ENCODE measurements around the gene DBT.
A peak's percentile ranks its signal among the peaks of the same experiment; 100 is the strongest.
"Not testable (repeated sequence)": the region's sequence is repeated elsewhere in the genome, so short reads cannot be mapped to it uniquely, and the experiment has no call there.

The DBT gene

GRCh38 chr1:100249537-100250257 is at the start of gene DBT:
DBT (minus strand) TSS chr1:100249834; CDS start chr1:100249820, 14 bp downstream.
- DNase-seq = peak; percentile 90

DNA sequence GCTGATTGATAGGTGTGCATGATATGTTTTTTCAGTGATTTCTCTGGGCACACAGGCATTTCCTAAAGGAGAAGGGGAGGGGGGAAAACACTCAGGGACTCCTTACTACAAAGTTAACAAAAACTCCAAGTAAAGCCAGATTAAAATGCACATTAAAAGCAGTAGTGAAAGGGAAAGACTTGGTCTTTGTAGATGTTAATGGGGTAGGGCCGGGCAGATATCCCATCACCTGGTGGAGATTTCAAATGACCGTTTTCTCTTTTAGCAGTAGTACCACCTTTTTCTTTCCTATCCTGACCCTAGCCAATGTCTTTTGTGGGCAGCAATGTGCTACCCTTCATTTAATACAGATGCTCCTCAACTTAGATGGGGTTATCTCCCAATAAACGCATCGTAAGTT is 48.9 kb upstream of the DBT start:
- no peak for DNase-seq

DNA sequence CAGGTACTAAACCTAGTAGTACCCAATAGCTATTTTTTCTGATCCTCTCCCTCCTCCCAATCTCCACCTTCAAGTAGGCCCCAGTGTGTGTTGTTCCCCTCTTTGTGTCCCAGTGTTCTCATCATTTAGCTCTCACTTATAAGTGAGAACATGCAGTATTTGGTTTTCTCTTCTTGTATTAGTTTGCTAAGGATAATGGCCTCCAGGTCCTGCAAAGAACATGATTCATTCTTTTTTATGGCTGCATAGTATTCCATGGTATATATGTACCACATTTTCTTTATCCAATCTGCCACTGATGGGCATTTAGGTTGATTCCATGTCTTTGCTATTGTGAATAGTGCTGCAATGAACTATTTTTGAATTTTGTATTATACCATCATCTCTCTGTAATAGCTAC is 47.4 kb upstream of the DBT start:
- DNase-seq = not testable (repeated sequence)

DNA sequence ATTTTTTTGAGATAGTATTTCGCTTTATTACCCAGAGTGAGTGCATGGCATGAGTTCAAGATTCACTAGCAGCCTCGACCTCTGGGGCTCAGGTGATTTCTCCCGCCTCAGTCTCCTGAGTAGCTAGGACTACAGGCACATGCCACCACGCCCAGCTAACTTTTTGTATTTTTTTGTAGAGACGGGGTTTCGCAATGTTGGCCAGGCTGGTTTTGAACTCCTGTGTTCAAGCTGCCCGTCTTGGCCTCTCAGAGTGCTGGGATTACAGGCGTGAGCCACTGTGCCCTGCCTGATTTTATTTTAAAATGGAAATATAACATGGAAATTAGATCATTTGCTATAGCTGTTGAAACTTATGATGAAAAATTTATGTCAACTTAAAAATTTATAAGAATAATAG is 46.5 kb upstream of the DBT start:
- DNase-seq = no peak

DNA sequence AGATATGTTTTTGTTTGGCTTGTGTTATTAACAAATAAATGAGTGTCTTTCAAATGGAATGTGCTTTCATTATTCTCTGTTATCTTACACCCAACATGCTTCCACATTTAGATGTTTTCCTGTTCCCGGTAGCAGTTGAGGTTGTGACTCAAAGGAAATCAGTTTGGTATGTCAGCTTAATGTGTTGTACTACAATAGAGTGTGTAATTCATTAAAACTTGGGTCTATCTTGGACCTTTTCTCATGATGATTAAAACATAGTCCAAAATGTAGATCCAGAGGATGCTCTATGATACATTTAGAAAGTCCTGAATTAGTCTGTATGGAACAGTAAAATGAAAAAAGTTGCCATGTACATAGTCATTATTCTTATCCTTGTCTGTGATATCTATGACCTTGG is 43.1 kb upstream of the DBT start:
- DNase-seq = no peak

- no peak for DNase-seq
Observed at GRCh38 chr1:100290291-100290690, 40.7 kb upstream of the DBT start.

DNA sequence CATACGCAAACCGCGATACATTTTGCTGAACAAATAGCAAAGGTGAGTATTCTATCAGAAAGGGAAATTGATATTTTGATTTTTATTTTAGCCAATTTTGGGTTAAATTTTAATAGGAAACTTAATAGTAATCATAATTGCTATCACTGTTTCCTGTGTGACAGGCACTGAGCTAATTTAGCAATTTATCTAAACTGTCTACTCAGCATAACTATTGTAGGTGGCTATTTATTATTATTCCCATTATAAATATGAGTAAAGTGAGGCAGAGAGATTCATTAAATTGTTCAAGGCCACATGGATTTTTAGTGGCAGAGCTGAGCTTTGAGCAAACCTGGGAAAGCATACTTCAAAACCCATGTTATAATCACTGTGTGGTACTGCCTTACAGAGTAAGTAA is 37.5 kb upstream of the DBT start:
- DNase-seq = no peak

GRCh38 chr1:100284591-100284990 is 35.0 kb upstream of the DBT start:
- no peak for DNase-seq

DNA sequence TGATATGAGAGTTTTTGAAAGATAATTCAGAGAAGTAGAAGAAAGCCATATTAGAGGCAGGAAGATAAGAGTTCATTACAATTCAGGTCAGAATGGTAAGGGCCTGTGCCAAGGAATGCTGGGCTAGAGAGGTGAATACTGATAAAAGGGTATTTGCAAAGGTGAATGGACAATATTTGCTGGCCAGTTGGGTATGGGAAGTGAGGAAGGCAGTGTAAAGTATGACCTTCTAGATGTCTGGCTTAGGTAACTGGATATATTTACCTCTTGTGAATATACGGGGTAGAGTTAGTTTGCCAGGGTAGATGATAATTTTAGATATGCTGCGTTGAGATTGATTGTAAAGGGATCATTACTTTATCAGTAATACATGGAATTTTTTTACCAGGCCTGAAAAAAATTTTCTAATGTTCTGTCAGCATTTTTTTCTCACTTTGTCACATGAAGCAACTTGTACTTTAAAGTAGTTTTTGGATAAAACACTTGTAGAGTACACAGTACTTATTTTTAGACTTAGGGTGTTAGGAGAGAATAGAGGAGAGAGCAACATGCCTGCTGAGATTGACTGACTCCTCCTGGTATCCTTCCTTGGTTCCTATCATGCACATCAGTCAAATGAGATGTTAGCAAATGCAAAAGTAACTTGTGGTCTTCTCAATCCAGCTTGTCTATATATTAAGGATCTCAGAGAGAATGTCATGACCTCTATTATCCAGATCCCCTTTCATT is 30.5 kb upstream of the DBT start:
- DNase-seq = no peak

DNA sequence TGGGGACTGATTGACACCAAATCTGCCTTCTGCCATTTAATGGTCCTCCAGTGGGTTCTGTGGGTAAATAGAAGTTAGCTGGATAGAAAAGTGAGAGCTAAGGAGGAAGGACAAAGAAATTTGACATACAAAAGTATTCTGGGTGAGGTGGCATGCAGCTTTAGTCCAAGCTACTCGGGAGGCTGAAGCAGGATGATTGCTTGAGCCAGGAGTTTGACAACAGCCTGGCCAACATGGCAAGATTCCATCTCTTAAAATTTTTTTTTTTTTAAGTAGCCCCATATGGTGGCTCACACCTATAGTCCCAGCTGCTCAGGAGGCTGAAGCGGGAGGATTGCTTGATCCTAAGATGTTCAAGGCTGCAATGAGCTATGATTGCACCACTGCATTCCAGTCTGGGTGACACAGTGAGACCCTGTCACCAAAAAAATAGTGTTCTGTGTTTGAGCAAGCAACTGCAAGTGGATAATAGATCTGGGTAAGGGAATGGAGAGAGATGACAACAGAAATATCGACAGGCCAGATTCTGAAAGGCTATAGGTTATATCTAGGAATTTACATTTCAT is 29.8 kb upstream of the DBT start:
- DNase-seq = no peak

DNA sequence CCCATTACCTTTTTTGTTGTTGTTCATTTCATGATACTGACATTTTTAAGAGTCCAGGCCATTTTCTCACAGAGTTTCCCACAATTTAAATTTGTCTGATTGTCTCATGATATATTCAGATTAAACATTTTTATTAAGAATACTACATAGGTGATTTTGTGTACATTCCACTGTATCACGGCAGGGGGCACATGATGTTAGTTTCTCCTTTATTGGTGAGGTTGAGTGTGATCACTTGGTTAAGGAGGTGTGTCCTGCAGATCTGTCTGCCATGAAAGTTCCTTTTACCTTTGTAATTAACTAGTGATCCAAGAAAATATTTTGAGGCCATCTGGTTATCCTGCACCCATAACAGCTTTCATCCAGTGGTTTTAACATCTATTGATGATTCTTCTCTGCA is 28.2 kb upstream of the DBT start:
- no peak for DNase-seq

GRCh38 chr1:100268202-100268601 is 18.6 kb upstream of the DBT start:
- DNase-seq = no peak

- DNase-seq = no peak
Observed at GRCh38 chr1:100267284-100267683, 17.6 kb upstream of the DBT start.

- DNase-seq = no peak
Observed at GRCh38 chr1:100266741-100267140, 17.1 kb upstream of the DBT start.

GRCh38 chr1:100265931-100266740 is 16.5 kb upstream of the DBT start, which contains the start of gene RTCA:
RTCA (plus strand) TSS chr1:100266216; CDS start chr1:100266376, 160 bp downstream.
- peak; percentile 86 for DNase-seq

GRCh38 chr1:100265562-100265930 is 15.9 kb upstream of the DBT start:
- no peak for DNase-seq

DNA sequence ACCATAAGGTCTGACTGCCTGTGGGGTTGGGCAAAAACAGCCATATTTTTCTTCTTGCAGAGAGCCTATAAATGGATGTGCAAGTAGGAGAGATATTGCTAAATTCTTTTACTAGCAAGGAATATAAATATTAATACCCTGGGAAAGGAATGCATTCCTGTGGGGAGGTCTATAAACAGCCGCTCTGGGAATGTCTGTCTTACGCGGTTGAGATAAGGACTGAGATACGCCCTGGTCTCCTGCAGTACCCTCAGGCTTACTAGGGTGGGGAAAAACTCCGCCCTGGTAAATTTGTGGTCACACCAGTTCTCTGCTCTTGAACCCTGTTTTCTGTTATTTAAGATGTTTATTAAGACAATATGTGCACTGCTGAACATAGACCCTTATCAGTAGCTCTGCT is 14.4 kb upstream of the DBT start:
- DNase-seq = not testable (repeated sequence)

GRCh38 chr1:100261686-100262085 is 12.1 kb upstream of the DBT start:
- DNase-seq = no peak

DNA sequence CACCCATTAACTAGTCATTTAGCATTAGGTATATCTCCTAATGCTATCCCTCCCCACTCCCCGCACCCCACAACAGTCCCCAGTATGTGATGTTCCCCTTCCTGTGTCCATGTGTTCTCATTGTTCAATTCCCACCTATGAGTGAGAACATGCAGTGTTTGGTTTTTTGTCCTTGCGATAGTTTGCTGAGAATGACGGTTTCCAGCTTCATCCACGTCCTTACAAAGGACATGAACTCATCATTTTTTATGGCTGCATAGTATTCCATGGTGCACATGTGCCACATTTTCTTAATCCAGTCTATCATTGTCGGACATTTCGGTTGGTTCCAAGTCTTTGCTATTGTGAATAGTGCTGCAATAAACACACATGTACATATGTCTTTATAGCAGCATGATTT is 8.8 kb upstream of the DBT start:
- DNase-seq = not testable (repeated sequence)

GRCh38 chr1:100256273-100256672 is 6.6 kb upstream of the DBT start:
- not testable (repeated sequence) for DNase-seq

GRCh38 chr1:100253552-100253951 is 3.9 kb upstream of the DBT start:
- DNase-seq = no peak

GRCh38 chr1:100252901-100253300 is 3.3 kb upstream of the DBT start:
- DNase-seq = no peak

GRCh38 chr1:100250807-100251206 is 1.2 kb upstream of the DBT start:
- DNase-seq = no peak
